WTC11 (cell line): ENCODE data around the gene NDC1.

Experiments used
- ATF2 ChIP-seq: sonication (generic); formaldehyde crosslinking; IDR thresholded peaks from 2 replicates; pipeline ENCODE4 v1.8.1; 2022; ENCODE audit warnings: low read depth, missing genetic modification reagents, borderline replicate concordance
- CREB1 ChIP-seq: sonication (generic); formaldehyde crosslinking; IDR thresholded peaks from 2 replicates; pipeline ENCODE4 v1.8.0; 2023; ENCODE audit warnings: mild to moderate bottlenecking, missing genetic modification reagents
- CTCF ChIP-seq: fragments of 200-600 bp; IDR thresholded peaks from 2 replicates; pipeline ENCODE4 v1.8.0; 2022; ENCODE audit warnings: antibody characterized with exemption
- ELF4 ChIP-seq: sonication (generic); formaldehyde crosslinking; IDR thresholded peaks from 2 replicates; pipeline ENCODE4 v1.8.1; 2022; ENCODE audit warnings: low read depth, mild to moderate bottlenecking, moderate library complexity, missing genetic modification reagents
- IRF1 ChIP-seq: sonication (generic); formaldehyde crosslinking; IDR thresholded peaks from 2 replicates; pipeline ENCODE4 v1.8.0; 2023; ENCODE audit warnings: missing genetic modification reagents
- STAT6 ChIP-seq: sonication (generic); formaldehyde crosslinking; conservative IDR thresholded peaks from 2 replicates; pipeline ENCODE4 v1.8.1; 2023; ENCODE audit warnings: mild to moderate bottlenecking, low read depth, missing genetic modification reagents, moderate library complexity
- USF1 ChIP-seq: sonication (generic); formaldehyde crosslinking; IDR thresholded peaks from 2 replicates; pipeline ENCODE4 v1.8.0; 2022; ENCODE audit warnings: mild to moderate bottlenecking, missing genetic modification reagents
- USF2 ChIP-seq: sonication (generic); formaldehyde crosslinking; IDR thresholded peaks from 2 replicates; pipeline ENCODE4 v1.8.1; 2023; ENCODE audit warnings: mild to moderate bottlenecking, missing genetic modification reagents, moderate library complexity
- ZBTB43 ChIP-seq: sonication (generic); formaldehyde crosslinking; IDR thresholded peaks from 2 replicates; pipeline ENCODE4 v1.8.1; 2023; ENCODE audit warnings: mild to moderate bottlenecking, missing genetic modification reagents
- ZNF263 ChIP-seq: sonication (generic); formaldehyde crosslinking; IDR thresholded peaks from 2 replicates; pipeline ENCODE4 v1.8.1; 2022; ENCODE audit warnings: low read depth, mild to moderate bottlenecking, moderate library complexity, missing genetic modification reagents

GRCh38 chr1:53729456-53730223 lies 108.5 kb downstream of the NDC1 start:
- TF ChIP-seq CTCF, result no peak
- TF ChIP-seq USF2 (CRISPR knock-in tag), result no peak
- no peak for TF ChIP-seq CREB1 (CRISPR knock-in tag)
- no peak for TF ChIP-seq USF1
- no peak for TF ChIP-seq ATF2
- no peak for TF ChIP-seq IRF1 (CRISPR knock-in tag)
- TF ChIP-seq STAT6 (CRISPR knock-in tag), result no peak
- no peak for TF ChIP-seq ZBTB43 (CRISPR knock-in tag)
- TF ChIP-seq ZNF263, result no peak
- TF ChIP-seq ELF4 (CRISPR knock-in tag), result no peak
